ENCODE measurements around the gene MEGF6. TPM values are rescaled to one million over a fixed set of nuclear protein-coding genes. Genes with fewer than 3 reads are reported as not detected.

MEGF6 gene
- 10 to 100 TPM; 10.0 to 24.7 (median 17.1) TPM for total RNA-seq

DNA sequence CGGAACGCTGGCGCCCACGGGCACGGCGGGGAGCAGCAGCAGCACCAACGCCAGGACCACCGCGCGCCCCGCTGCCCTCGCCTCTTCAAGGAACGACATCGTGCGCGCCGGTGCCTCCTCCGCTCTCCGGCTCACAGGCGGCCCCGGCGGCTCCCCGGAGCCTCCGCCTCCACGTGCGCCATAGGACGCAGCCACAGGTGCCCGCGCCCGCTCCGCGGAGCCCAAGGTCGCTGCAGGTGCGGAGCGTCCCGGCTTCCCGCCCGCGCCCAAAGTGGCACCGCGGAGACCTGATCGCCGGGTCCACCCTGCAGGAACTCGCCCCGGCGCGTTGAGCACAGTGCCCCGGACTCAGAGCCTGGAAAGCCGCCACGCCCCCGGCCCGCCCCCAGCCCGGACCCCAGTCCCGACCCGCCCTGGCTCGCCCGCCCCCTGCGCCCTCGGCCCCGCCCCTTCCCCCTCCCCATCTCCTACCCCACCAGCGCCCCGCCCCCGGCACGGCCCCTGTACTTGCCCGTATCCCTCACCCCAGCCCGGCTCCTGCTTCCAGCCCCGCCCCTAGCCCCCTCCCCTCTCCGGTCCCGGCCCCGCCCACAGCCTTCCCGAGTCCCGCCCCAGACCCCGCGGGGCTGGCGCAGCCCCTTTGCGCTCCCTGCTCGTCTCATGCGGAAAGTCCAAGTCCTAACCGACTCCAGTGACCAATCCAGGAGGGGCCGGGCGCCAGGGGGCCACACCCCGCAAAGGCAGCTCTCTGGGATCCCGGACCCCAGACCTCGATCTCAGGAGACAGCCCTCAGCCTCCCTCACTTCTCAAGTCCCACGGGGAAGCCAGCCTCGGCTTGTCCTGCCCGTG is at the start of gene MEGF6:
Gene MEGF6, minus strand, starts transcription at position 339 of the 850 bp plus-strand sequence. Its CDS starts 240 bp downstream, at position 99.
- TF ChIP-seq CTCF (IDR thresholded peaks at IDR 0.05; ENCODE audit: low read depth): no peak

GRCh38 chr1:3660704-3661103 is 49.4 kb upstream of the MEGF6 start:
- TF ChIP-seq CTCF (IDR thresholded peaks at IDR 0.05; ENCODE audit: low read depth): no peak

GRCh38 chr1:3659093-3659492 is 47.8 kb upstream of the MEGF6 start:
- no peak for TF ChIP-seq CTCF (IDR thresholded peaks at IDR 0.05; ENCODE audit: low read depth)

DNA sequence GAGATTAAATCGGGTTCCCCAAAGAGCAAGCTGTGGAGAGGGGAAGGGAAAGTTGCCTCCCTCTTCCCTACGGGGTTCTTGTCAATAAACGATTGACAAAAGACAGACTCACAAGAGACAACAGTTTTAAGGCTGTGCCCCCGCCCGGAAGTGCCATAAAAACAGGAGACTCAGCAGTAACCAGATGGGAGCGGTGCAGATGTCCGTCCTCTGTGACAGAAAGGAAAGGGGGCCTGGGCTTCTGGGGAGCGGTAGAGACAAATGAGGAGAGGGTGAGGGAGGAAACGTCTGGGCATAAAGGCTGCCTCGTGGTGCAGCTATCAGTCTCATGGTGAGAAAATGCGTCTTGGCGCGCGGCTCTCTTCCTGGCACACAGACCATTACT is 46.9 kb upstream of the MEGF6 start:
- TF ChIP-seq CTCF (IDR thresholded peaks at IDR 0.05; ENCODE audit: low read depth): no peak

DNA sequence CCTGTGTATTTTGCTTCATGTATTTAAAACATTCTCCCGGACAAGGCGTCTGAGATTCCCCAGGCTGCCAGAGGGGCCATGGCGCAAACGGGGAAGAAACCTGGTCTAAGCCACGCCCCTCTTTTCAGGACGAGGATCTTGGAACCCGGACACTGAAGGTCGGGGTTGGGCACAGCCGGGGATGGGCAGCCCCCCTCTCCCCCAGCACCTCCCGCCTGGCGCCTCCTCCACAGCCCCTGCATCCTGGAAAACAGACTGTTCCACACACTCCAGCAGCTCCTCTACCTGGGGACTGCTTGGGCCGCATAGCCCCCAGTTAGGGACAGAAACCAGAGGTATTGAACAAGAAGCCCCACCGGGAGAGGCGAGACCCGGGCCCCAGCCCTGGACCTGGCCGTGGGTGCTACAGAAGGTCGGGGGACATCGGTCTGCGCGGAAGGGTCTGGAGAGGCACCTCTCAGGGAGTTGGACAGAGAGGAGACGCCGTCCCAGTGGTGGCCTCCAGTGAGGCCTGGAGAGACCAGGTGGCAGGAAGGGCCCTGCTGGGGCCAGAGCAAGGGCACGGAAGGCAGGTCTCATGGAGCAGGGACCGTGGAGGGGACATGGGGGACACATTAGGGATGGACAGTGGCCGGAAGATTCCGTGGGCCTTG is 46.4 kb upstream of the MEGF6 start:
- no peak for TF ChIP-seq CTCF (IDR thresholded peaks at IDR 0.05; ENCODE audit: low read depth)

DNA sequence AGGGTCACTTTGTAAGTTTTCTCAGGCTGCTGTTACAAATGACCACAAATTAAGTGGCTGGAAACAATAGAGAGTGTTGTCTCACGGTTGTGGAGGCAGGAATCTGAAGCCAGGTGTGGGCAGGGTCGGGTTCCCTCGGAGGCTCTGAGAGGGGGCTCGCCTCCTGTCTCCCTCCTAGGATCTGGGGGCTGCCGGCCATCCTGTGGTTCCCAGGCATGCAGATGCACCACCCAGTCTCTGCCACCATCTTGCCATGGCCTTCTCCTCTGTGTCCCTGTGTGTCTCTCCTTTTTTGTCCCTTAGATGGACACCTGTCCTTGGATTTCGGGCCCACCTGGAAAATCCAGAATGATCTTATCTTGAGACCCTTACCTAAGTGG is 45.8 kb upstream of the MEGF6 start:
- TF ChIP-seq CTCF (IDR thresholded peaks at IDR 0.05; ENCODE audit: low read depth): no peak

DNA sequence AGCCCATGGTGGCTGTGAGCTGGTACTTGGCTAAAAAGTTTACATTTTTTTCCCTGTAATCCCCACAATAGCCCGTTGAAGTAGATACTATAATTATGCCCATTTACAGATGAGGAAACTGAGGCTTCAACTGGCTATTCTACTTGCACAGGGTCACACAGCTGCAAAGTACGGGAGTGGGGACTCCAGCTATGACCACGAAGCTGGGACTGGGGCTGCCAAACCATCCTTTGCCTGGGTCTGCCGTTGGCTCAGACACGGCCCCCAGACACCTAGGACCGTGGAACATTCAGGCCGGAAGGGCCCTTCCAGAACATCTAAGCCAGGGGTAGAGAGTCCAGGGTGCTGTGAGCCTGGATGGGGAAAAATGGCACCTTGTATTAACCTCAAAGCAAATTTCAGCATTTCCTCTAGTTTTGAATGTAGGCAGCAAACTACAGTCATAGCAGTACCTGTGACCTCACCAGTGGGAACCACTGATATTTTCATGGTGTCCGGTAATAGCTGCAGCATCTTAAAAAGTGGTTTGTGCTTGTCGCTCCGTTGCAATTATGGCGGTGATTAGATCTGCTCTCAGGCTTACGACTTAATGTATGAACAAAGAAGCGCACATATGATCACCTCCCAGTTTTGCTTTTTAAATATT is 45.3 kb upstream of the MEGF6 start:
- no peak for TF ChIP-seq CTCF (IDR thresholded peaks at IDR 0.05; ENCODE audit: low read depth)

Measured in subcutaneous adipose tissue (tissue), 4 donors.